ENCODE measurements around the gene CCDC86.

CCDC86 gene

GRCh38 chr11:60854140-60854846 lies 12.4 kb downstream of the CCDC86 start:
- DNase-seq, result no peak

GRCh38 chr11:60854847-60855725 lies 13.2 kb downstream of the CCDC86 start:
- DNase-seq, result no peak

- no peak for DNase-seq
Observed at GRCh38 chr11:60855726-60856633, 14.1 kb downstream of the CCDC86 start, which contains the start of gene PTGDR2. Gene PTGDR2 (minus strand): TSS chr11:60855950. CDS start chr11:60853722, 2,228 bp downstream.

- no peak for DNase-seq
Observed at GRCh38 chr11:60857378-60858232, 15.7 kb downstream of the CCDC86 start.

GRCh38 chr11:60858236-60858635 lies 16.3 kb downstream of the CCDC86 start:
- no peak for DNase-seq

GRCh38 chr11:60858731-60859464 lies 17.0 kb downstream of the CCDC86 start:
- no peak for DNase-seq

- no peak for DNase-seq
Observed at GRCh38 chr11:60859616-60860250, 17.8 kb downstream of the CCDC86 start.

GRCh38 chr11:60860943-60861342 lies 19.0 kb downstream of the CCDC86 start:
- no peak for DNase-seq

- DNase-seq, result no peak
Observed at GRCh38 chr11:60862171-60862570, 20.3 kb downstream of the CCDC86 start.

- no peak for DNase-seq
Observed at GRCh38 chr11:60863550-60864521, 21.9 kb downstream of the CCDC86 start.

- DNase-seq, result no peak
Observed at GRCh38 chr11:60864856-60865513, 23.1 kb downstream of the CCDC86 start.

- peak; percentile 58 to 65 for DNase-seq
Observed at GRCh38 chr11:60866911-60867870, 25.3 kb downstream of the CCDC86 start, which contains the start of gene ZP1. Gene ZP1 (plus strand): TSS chr11:60867542. CDS start chr11:60867562, 20 bp downstream.

- no peak for DNase-seq
Observed at GRCh38 chr11:60867871-60868681, 26.2 kb downstream of the CCDC86 start.

GRCh38 chr11:60868682-60869450 lies 27.0 kb downstream of the CCDC86 start:
- no peak for DNase-seq

- DNase-seq, result no peak
Observed at GRCh38 chr11:60869451-60869825, 27.5 kb downstream of the CCDC86 start.

- DNase-seq, result peak in 1 of 2 experiments; percentile 6
Observed at GRCh38 chr11:60870276-60870675, 28.4 kb downstream of the CCDC86 start.
